ENCODE data around the gene RABGAP1.

Gene RABGAP1

DNA sequence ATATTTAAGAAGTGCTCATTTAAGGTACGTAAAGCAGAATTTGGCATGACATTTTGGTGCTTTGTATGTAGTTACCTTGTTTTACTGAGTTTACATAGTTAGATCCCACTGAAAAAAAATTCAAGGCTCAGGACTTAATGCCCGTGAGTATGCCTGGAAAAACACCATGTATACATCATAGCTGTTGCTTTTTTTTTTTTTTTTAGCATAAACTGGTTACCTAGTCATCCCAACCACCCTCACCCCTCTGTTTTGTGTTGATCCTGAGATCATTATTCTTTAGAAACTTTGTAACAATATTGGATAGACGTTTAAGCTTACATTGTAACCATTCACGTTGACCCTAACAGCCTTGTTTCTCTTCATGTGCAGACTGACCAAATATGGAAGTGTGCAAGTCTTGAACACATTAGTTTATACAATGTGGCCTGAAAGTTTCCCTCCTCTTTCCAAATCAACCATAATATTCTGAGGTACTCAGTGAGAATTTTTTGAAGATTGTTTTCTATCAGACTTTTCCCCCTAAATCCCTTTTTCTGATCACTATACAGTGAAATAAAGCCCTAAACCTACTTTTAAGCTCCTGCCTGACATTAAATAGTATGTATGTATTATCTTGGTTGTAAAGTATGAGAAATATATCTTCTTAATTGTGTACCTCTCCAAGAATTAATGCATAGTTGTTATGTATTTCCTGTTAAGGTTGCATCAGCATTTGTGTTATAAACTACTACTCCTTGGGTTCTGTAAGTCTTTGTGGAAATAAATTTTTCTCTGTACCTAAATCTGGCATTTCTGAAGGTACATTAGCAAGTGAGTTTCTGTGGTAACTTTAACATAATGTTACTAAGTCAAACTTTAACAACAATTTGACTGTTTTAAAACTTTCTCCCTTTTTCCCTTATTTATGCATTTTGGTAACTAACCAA, 4.4 kb downstream of the RABGAP1 start:
- no peak for DNase-seq

DNA sequence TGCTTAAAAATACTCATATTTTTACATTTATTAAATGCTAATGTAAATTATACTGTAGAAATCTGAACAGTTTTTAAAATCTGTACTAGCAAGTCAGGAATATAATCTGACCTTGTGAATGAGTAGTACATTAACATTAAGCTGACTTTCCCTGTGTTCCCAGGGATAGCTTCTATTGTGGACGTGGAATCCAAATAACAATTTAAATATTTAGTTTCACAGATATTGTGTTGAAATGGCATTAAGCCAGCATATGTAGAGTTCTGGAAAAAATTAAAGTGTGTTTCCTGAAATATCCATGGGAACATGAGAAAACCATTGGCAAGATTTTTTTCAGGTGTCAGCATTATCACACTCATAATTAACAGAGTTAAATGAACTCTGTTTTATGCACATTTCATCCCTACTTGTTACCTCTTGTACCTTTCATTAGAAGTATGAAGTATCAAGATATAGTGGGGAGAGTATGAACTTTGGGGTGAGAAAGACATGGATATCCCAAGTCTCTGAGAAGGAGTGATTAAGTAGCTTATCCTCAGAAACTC, 5.7 kb downstream of the RABGAP1 start:
- DNase-seq = no peak

GRCh38 chr9:122948313-122948712, 7.5 kb downstream of the RABGAP1 start:
- DNase-seq = no peak

GRCh38 chr9:122949696-122950095, 8.9 kb downstream of the RABGAP1 start:
- DNase-seq = no peak

DNA sequence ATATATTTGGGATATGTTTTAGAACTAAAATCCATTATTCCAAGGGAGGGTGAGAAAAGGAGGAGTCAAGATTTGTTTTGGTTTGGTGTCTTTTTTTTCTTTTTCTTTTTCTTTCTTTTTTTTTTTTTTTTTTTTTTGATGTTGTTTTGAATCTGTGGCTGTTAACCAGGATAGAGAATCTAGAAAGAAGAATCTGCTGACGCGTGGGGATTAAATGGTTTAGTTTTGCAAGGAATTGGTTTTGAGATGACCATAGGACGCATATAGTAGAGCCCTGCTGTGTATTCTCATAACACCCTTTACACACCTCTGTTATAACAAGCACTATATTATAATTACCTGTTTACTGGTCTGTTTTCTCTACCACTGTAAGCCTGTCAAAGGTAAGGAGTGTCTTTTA, 9.4 kb downstream of the RABGAP1 start:
- no peak for DNase-seq

DNA sequence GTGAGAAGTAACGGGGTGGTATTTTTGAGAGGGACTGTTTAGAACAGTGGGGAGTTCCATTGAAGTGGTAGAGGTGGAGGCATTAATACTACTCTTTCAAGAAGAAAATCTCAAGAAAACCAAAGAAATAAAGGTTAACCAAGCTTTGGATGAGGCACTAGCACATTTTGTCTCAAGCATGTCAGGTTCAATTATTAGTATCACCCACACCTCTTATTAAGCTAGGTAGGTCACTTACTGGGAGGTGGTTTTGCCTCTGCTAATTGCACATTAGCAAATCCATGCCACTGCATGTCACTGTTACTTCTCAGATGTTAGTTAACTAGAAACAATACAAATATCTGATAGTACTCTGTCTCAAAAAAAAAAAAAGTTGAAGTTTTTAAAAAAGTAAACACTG, 10.2 kb downstream of the RABGAP1 start:
- no peak for DNase-seq

- DNase-seq = no peak
Measured at GRCh38 chr9:122954253-122954691, 13.5 kb downstream of the RABGAP1 start.

GRCh38 chr9:122955961-122956360, 15.1 kb downstream of the RABGAP1 start:
- no peak for DNase-seq

DNA sequence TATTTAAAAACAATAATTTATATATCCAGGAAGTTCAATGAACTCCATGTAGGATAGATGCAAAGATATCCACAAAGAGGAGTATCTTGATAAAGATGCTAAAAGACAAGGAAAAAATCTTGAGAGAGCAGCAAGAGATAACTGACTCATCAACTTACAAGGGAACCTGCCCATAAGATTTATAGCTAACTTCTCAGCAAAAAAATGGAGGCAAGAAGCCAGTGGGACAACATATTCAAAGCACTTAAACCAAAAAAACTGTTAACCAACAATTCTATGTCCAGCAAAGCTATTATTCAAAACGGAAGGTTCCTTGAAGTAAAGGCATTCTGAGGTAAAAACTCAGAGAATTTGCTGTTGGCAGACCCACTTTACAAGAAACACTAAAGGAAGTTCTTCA, 20.3 kb downstream of the RABGAP1 start:
- DNase-seq = no peak

DNA sequence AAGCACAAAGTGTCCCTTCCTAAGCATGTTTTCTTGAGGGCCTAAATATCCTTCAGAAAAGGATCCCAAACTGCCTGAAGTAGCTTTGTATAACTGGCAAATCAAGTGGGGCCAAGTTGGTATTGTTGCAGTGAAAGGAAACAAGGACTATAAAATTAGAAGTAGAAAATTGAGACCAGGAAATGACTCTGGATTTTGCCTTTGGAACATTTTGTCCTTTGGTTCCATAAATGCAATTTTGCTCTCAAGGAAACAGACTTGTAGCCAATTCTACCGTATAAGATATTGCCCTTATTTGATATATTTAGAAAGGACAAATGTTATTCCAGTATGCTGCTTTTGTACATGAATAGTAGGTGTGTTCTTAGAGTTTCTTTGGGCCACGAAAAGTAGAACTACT, 34.4 kb downstream of the RABGAP1 start:
- no peak for DNase-seq

DNA sequence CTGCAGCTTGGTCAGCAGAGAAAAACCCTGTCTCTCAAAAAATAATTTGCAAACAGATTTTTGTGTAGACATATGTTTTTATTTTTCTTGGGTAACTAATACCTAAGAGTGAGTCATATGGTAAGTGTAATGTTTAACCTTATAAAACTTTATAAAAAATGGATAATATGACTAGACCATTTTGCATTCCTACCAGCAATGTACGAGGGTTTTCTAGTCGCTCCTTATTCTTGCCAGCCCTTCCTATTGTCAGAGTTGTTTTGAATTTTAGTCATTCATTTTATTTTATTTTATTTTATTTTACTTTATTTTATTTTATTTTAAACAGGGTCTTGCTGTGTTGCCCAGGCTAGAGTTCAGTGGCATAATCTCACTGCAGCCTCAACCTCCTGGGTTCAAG, 37.8 kb downstream of the RABGAP1 start:
- no peak for DNase-seq

DNA sequence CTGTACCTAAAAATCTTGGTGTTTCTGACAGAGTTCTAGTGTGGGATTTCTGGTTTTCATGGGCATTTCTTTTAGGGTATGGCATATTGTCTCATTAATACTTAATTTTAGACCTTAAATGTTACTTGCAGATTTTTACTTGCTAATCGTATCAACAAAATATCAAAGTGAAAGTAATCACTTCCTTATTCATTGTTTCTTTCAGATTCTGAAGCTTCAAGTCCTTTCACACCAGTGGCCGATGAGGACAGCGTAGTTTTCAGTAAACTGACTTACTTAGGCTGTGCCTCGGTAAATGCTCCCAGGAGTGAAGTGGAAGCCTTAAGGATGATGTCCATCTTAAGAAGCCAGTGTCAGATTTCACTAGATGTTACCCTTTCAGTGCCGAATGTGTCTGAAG, 45.2 kb downstream of the RABGAP1 start:
- DNase-seq = no peak

DNA sequence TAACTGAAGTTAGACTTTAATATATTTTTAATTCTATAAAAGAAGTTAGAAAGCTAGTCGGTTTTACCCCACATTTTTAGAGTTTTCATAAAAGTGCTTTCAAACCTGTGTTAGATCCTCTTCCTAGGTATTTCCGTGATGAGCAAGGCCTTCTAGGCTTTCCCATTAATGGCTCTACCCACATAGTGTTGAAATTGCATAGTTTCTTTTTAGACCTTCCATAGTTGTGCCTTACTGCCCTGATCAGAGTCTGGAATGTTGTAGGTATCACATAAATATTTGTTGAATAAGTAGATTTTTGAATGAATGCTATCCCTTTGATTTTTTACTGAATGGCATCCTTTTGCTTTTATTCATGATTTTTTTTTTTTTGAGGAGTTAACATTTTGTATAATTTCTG, 47.3 kb downstream of the RABGAP1 start:
- no peak for DNase-seq

DNA sequence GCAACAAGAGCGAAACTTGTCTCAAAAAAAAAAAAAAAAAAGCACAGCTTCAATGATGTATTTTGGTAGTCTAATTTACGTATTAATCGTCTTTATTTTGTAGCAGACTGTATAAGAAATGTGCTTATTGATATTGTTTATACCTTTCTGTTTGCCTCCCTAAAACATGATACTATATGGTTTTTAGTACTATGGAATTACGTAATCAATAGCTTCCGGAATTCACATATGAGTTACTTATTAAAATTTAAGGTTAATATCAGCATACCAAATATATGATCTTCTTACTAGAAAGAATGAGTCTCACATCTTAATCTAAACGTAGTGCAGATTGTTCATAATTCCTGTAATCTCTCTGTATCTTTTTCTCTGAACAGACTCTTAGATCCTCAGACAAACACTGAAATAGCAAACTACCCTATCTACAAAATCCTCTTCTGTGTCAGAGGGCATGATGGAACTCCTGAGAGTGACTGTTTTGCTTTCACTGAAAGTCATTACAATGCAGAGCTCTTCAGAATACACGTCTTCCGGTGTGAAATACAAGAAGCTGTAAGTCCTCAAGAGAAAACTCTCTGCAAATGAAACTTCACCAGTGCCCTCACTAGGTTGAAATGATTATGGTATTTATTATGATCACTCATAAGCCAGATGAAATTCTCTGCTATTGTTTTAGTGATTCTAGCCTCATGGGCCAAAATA, 48.3 kb downstream of the RABGAP1 start:
- no peak for DNase-seq

DNA sequence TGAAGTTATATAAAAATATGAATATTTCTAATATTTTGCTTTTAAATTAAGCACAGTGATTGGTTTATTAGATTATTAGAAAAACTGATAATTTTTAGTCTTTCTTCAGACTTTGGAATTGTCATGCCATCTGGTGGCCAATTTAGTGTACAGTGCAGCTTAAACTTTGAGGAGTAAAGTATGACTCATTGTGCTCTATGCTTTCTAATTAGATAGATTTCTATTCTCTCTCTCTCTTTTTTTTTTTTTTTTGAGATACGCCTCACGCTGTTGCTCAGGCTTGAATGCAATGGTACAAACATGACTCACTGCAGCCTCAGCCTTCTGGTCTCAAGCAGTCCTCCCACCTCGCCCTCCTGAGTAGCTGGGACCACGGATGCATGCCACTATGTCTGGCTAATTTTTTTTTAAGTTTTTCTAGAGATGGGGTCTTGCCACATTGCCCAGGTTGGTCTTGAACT, 50.6 kb downstream of the RABGAP1 start:
- no peak for DNase-seq

DNA sequence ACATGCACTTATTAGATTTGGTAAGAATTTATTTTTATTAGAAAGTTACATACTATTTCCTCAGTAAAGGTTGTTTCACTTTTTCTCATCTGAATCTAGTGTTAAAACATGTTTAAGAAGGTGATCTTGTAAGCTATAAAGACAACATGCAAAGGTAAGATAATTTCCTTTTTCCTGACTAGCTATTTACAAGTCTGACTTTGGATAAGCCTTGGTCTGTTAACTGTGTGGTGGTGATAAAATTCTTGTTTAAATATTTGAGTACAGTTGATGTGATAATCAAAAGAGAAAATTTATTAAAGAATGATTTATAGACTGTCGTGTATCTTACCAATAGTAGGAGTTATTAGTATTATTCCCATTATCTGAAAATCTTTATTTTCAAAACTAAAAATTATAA, 55.8 kb downstream of the RABGAP1 start:
- DNase-seq = no peak

DNA sequence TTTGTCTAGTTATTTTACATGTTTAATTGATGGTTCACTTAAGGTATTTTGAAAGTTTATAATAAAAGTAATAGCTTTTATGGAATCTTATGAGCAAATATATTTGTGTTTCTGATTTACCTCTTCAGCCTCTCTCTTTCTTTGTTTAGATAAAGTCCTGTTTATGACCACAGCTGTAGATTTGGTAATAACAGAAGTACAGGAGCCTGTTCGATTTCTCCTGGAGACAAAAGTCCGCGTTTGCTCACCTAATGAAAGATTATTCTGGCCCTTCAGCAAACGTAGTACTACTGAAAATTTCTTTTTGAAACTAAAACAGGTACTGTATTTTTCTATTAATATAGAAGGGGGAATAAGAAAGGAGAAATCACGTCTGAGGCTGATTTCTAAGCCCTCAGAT, 57.6 kb downstream of the RABGAP1 start:
- no peak for DNase-seq

- DNase-seq = no peak
Measured at GRCh38 chr9:123000371-123001068, 59.7 kb downstream of the RABGAP1 start.

GRCh38 chr9:123002754-123003153, 61.9 kb downstream of the RABGAP1 start:
- DNase-seq = no peak

DNA sequence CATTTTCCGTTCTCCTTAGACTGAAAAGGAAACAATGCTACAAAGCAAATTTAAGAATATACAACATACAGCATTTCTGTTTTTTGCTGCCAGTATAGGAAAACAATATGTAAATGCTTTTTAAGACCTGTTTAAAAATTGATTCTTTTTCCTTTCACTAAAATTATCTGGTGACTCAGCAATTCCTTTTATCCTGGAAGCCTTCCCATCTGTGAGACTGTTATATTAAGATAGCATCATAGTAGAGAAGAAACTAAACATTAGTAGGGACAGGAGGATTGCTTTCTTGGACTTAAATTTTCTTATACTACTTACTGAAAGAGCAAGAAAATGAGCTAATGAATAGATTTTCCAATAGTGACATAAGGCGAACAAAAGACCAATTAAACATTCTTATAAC, 62.6 kb downstream of the RABGAP1 start:
- no peak for DNase-seq

- no peak for DNase-seq
Measured at GRCh38 chr9:123005964-123006363, 65.1 kb downstream of the RABGAP1 start.

- no peak for DNase-seq
Measured at GRCh38 chr9:123007269-123007668, 66.4 kb downstream of the RABGAP1 start.

DNA sequence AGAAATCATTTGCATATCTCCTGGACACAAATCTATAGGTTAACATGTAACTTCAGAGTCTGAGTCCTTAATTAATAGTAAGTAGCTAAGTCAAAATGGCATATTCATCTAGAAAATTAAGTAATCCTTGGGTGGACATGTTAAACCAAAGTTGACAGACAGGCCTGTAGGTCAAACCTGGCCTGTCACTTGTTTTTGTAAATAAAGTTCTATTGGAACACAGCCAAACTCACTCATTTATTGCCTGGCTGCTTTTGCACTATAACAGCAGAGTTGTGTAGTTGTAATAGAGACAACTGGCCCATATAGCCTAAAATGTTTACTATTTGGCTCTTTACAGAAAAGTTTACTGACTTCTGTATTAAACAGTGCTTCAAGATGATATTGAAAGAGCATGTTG, 68.1 kb downstream of the RABGAP1 start:
- DNase-seq = no peak

Data from NCI-H510A (cell line).